ENCODE data around the gene IMMP2L. TPM values are rescaled to one million over a fixed set of nuclear protein-coding genes. Genes with fewer than 3 reads are reported as not detected.

IMMP2L gene
- total and polyA plus RNA-seq, 2 of the 8 experiments (the other 6 are each of a cell fraction or from before 2014, with no cell fraction given), result 2.3 to 10.1 TPM

DNA sequence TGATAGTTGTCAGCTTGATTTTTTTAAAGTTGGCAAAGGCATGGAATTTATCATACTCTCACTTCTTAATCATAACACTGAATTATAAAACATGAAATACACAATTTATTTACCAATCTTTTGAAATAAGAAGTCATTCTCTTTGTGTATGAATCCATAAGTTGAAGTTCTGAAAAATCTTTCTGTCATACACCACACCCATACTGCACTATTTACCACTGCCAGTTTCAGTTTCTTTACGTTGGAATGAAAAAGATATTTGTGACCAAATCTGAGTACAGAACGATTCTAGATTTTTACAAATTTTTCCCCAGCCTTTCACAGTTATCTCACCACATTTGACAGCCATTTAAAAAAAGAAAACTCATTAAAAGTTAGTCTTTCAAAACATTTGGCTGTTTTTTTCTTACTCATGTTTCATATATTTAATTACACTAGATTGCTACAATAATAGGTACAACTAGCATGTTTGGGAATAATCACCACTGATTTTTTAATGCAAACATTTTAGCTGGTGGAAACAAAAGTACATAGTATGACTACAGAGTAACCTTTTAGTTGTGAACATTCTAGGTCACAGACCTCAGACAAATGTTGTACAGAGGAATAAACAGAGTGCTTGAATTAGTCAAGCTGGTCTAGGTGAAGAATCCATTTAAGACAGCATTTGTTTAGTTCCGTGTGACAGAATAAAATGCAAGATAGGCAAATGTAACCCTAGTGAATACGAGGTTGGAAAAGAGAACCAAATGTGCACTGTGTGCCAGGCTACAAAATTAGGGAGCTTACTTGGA lies 656.3 kb downstream of the IMMP2L start:
- Histone ChIP-seq H3K9me3 (ENCODE audit: insufficient read depth in 2 of 2, low read depth in 1 of 2, low read length in 1 of 2) (no peaks in the 10 kb centered on the region), H3K36me3 (ENCODE audit: control insufficient read depth in 2 of 4, insufficient read depth in 4 of 4, low read length in 3 of 4) (no peaks in the 10 kb centered on the region), H3K9ac (replicated peaks in 1 of 4; ENCODE audit: extremely low read depth in 1 of 4, low read depth in 3 of 4, low read length in 3 of 4) (no peak overlapping the region), H3K23ac (ENCODE audit: insufficient read length) (no peak overlapping the region), H3K4me2 (ENCODE audit: insufficient read depth in 1 of 2, low read depth in 2 of 2, low read length in 2 of 2) (no peak overlapping the region), H3K4me3 (ENCODE audit: extremely low read depth in 1 of 4, insufficient read depth in 2 of 4, low read depth in 3 of 4, low read length in 4 of 4) (no peak overlapping the region), H2BK120ac (replicated peaks; ENCODE audit: low read depth, low read length) (no peak overlapping the region), H3K18ac (ENCODE audit: extremely low read depth, low read length) (no peak overlapping the region), H2AK5ac (ENCODE audit: low read depth, low read length) (no peak overlapping the region), H4K20me1 (replicated peaks in 1 of 2; ENCODE audit: control insufficient read depth in 1 of 2, insufficient read depth in 2 of 2, low read length in 2 of 2) (no peaks in the 10 kb centered on the region), H3K23me2 (ENCODE audit: low read depth, low read length) (no peaks in the 10 kb centered on the region), H4K5ac (ENCODE audit: insufficient read length, low read depth, low read length) (no peak overlapping the region), H3K79me1 (ENCODE audit: low read depth, low read length) (no peaks in the 10 kb centered on the region), H2BK20ac (ENCODE audit: low read length) (no peak overlapping the region), H3K14ac (ENCODE audit: insufficient read length) (no peak overlapping the region), H3K56ac (replicated peaks; ENCODE audit: insufficient read length, low read depth, low read length) (no peak overlapping the region), H3K27ac (ENCODE audit: low read depth, low read length) (no peak overlapping the region), H3K27me3 (replicated peaks in 1 of 4; ENCODE audit: control insufficient read depth in 3 of 4, extremely low read depth in 1 of 4, insufficient read depth in 3 of 4, low read length in 3 of 4) (no peaks in the 10 kb centered on the region), H2BK12ac (ENCODE audit: low read depth, low read length) (no peak overlapping the region), H4K8ac (ENCODE audit: extremely low read depth, insufficient read depth, low read length) (no peak overlapping the region), H2AFZ (ENCODE audit: low read length) (no peak overlapping the region), H3K4me1 (replicated peaks in 1 of 4; ENCODE audit: control insufficient read depth in 3 of 4, insufficient read depth in 4 of 4, low read length in 3 of 4) (no peaks in the 10 kb centered on the region), H4K91ac (replicated peaks; ENCODE audit: insufficient read length, low read length) (no peak overlapping the region), H2BK5ac (ENCODE audit: low read depth, low read length) (no peak overlapping the region), H3K79me2 (ENCODE audit: control insufficient read depth in 1 of 2, insufficient read depth in 2 of 2, low read length in 2 of 2) (no peaks in the 10 kb centered on the region), H3K4ac (replicated peaks; ENCODE audit: insufficient read length, low read depth, low read length) (no peak overlapping the region), H2BK15ac (ENCODE audit: low read length) (no peak overlapping the region)
- POLR2A ChIA-PET (ENCODE audit: partially characterized antibody), result no interaction called here
- TF ChIP-seq MAFK (IDR thresholded peaks at IDR 0.05; ENCODE audit: low read depth, low read length) (no peak), TEAD4 (IDR thresholded peaks at IDR 0.05; ENCODE audit: low read depth, low read length) (no peak), CBX5 (IDR thresholded peaks at IDR 0.05; ENCODE audit: low read depth, low read length) (no peak), EGR1 (IDR thresholded peaks at IDR 0.05; ENCODE audit: borderline replicate concordance, low read depth, low read length) (no peak), CHD1 (IDR thresholded peaks at IDR 0.05; ENCODE audit: low read depth, low read length) (no peak), JUN (IDR thresholded peaks at IDR 0.05; ENCODE audit: low read depth, low read length) (no peak), SRF (IDR thresholded peaks at IDR 0.05; ENCODE audit: low read depth, low read length) (no peak), PHF8 (conservative IDR thresholded peaks at IDR 0.05; ENCODE audit: low read depth, low read length) (no peak), BACH1 (IDR thresholded peaks at IDR 0.05; ENCODE audit: low read length) (no peak), BRCA1 (IDR thresholded peaks at IDR 0.05; ENCODE audit: low read depth, low read length) (no peak), BCL11A (IDR thresholded peaks at IDR 0.05; ENCODE audit: low read depth in 2 of 2, low read length in 2 of 2) (no peak), CHD2 (IDR thresholded peaks at IDR 0.05; ENCODE audit: low read length) (no peak)
- no peak for DNase-seq (ENCODE audit: low read depth in 1 of 2, low spot score in 2 of 2)
- CTCF ChIA-PET (ENCODE audit: partially characterized antibody), result no interaction called here
- WGBS, 2 experiments (ENCODE audit: extremely low coverage in 1 of 2, insufficient coverage in 1 of 2, insufficient read length in 1 of 2, insufficient replicate concordance in 2 of 2, low coverage in 1 of 2, low lambda C conversion rate in 2 of 2, missing lambda C conversion rate in 1 of 2), result 95% methylated on average over 4 of the region's 4 CpGs; no CpG with 5 or more reads in 1 of the 2 experiments
- FAIRE-seq, result no peak

All from H1 (cell line).